Measurements from ENCODE around the gene UCHL5.
"Not testable (repeated sequence)": the region's sequence is repeated elsewhere in the genome, so short reads cannot be mapped to it uniquely, and the experiment has no call there.

UCHL5 gene

GRCh38 chr1:192980856-192981255, 78.3 kb downstream of the UCHL5 start:
- Histone ChIP-seq H3K27ac (ENCODE audit: low read length) (no peak overlapping the region), H3K36me3 (ENCODE audit: control insufficient read depth, insufficient read depth, low read length) (no peaks in the 10 kb centered on the region), H3K9me3 (ENCODE audit: control insufficient read depth, insufficient read depth, low read length) (no peaks in the 10 kb centered on the region; the same call in 1 of the 2 replicates), H3K4me1 (ENCODE audit: control insufficient read depth, insufficient read depth, low read length) (peaks cover 5% of the 10 kb centered on the region; the same call in 1 of the 2 replicates), H3K4me3 (ENCODE audit: low read length) (no peak overlapping the region), H3K27me3 (ENCODE audit: control insufficient read depth, insufficient read depth, low read length) (no peaks in the 10 kb centered on the region)
- no peak for DNase-seq (ENCODE audit: low read depth, low spot score)
- WGBS (ENCODE audit: insufficient coverage, insufficient read length): no CpG with 5 or more reads among the region's 1 CpG

- H3K27me3 ChIP-seq (ENCODE audit: control insufficient read depth, insufficient read depth, low read length); H3K36me3 ChIP-seq (ENCODE audit: control insufficient read depth, insufficient read depth, low read length); H3K4me1 ChIP-seq (ENCODE audit: control insufficient read depth, insufficient read depth, low read length); H3K4me3 ChIP-seq (ENCODE audit: low read length); DNase-seq (ENCODE audit: low read depth, low spot score); H3K27ac ChIP-seq (ENCODE audit: low read length); H3K9me3 ChIP-seq (ENCODE audit: control insufficient read depth, insufficient read depth, low read length): not testable (repeated sequence)
- WGBS (ENCODE audit: insufficient coverage, insufficient read length): no CpG with 5 or more reads among the region's 4 CpGs
Measured at GRCh38 chr1:192980334-192980733, 78.8 kb downstream of the UCHL5 start.

- H3K27me3 ChIP-seq (ENCODE audit: control insufficient read depth, insufficient read depth, low read length): no peaks in the 10 kb centered on the region
- WGBS (ENCODE audit: insufficient coverage, insufficient read length): no CpG with 5 or more reads among the region's 13 CpGs
- H3K36me3 ChIP-seq (ENCODE audit: control insufficient read depth, insufficient read depth, low read length): no peaks in the 10 kb centered on the region
- H3K27ac ChIP-seq (ENCODE audit: low read length): no peak overlapping the region
- H3K9me3 ChIP-seq (ENCODE audit: control insufficient read depth, insufficient read depth, low read length): no peaks in the 10 kb centered on the region; the same call in 1 of the 2 replicates
- peaks cover 5% of the 10 kb centered on the region; the same call in 1 of the 2 replicates for H3K4me1 ChIP-seq (ENCODE audit: control insufficient read depth, insufficient read depth, low read length)
- H3K4me3 ChIP-seq (ENCODE audit: low read length): no peak overlapping the region
- no peak for DNase-seq (ENCODE audit: low read depth, low spot score)
Measured at GRCh38 chr1:192979542-192979941, 79.6 kb downstream of the UCHL5 start.

- no peaks in the 10 kb centered on the region for H3K36me3 ChIP-seq (ENCODE audit: control insufficient read depth, insufficient read depth, low read length)
- no peaks in the 10 kb centered on the region for H3K27me3 ChIP-seq (ENCODE audit: control insufficient read depth, insufficient read depth, low read length)
- no peak overlapping the region for H3K27ac ChIP-seq (ENCODE audit: low read length)
- no CpG with 5 or more reads among the region's 8 CpGs for WGBS (ENCODE audit: insufficient coverage, insufficient read length)
- peaks cover 5% of the 10 kb centered on the region; the same call in 1 of the 2 replicates for H3K4me1 ChIP-seq (ENCODE audit: control insufficient read depth, insufficient read depth, low read length)
- no peaks in the 10 kb centered on the region; the same call in 1 of the 2 replicates for H3K9me3 ChIP-seq (ENCODE audit: control insufficient read depth, insufficient read depth, low read length)
- DNase-seq (ENCODE audit: low read depth, low spot score): no peak
- no peak overlapping the region for H3K4me3 ChIP-seq (ENCODE audit: low read length)
Measured at GRCh38 chr1:192978195-192978710, 80.9 kb downstream of the UCHL5 start.

GRCh38 chr1:192977089-192977706, 82.0 kb downstream of the UCHL5 start:
- H3K9me3 ChIP-seq (ENCODE audit: control insufficient read depth, insufficient read depth, low read length): no peaks in the 10 kb centered on the region; the same call in 1 of the 2 replicates

GRCh38 chr1:192976576-192976975, 82.6 kb downstream of the UCHL5 start:
- WGBS (ENCODE audit: insufficient coverage, insufficient read length): no CpG with 5 or more reads among the region's 2 CpGs
- no peak for DNase-seq (ENCODE audit: low read depth, low spot score)
- no peak overlapping the region for H3K4me3 ChIP-seq (ENCODE audit: low read length)
- peaks cover 5% of the 10 kb centered on the region; the same call in 1 of the 2 replicates for H3K4me1 ChIP-seq (ENCODE audit: control insufficient read depth, insufficient read depth, low read length)
- no peak overlapping the region for H3K27ac ChIP-seq (ENCODE audit: low read length)
- H3K27me3 ChIP-seq (ENCODE audit: control insufficient read depth, insufficient read depth, low read length): no peaks in the 10 kb centered on the region
- H3K36me3 ChIP-seq (ENCODE audit: control insufficient read depth, insufficient read depth, low read length): no peaks in the 10 kb centered on the region
- no peaks in the 10 kb centered on the region; the same call in 1 of the 2 replicates for H3K9me3 ChIP-seq (ENCODE audit: control insufficient read depth, insufficient read depth, low read length)

More at GRCh38 chr1:192977089-192977706, 82.0 kb downstream of the UCHL5 start:
- H3K27me3 ChIP-seq (ENCODE audit: control insufficient read depth, insufficient read depth, low read length): no peaks in the 10 kb centered on the region
- no peaks in the 10 kb centered on the region for H3K36me3 ChIP-seq (ENCODE audit: control insufficient read depth, insufficient read depth, low read length)
- no peak overlapping the region for H3K27ac ChIP-seq (ENCODE audit: low read length)
- WGBS (ENCODE audit: insufficient coverage, insufficient read length): no CpG with 5 or more reads among the region's 8 CpGs
- no peak overlapping the region for H3K4me3 ChIP-seq (ENCODE audit: low read length)
- H3K4me1 ChIP-seq (ENCODE audit: control insufficient read depth, insufficient read depth, low read length): peaks cover 5% of the 10 kb centered on the region; the same call in 1 of the 2 replicates
- no peak for DNase-seq (ENCODE audit: low read depth, low spot score)

GRCh38 chr1:192974701-192975100, 84.5 kb downstream of the UCHL5 start:
- H3K27ac ChIP-seq (ENCODE audit: low read length): no peak overlapping the region

GRCh38 chr1:192973988-192974387, 85.2 kb downstream of the UCHL5 start:
- Histone ChIP-seq H3K4me1 (ENCODE audit: control insufficient read depth, insufficient read depth, low read length) (peaks cover 5% of the 10 kb centered on the region; the same call in 1 of the 2 replicates), H3K27me3 (ENCODE audit: control insufficient read depth, insufficient read depth, low read length) (no peaks in the 10 kb centered on the region), H3K4me3 (ENCODE audit: low read length) (no peak overlapping the region), H3K36me3 (ENCODE audit: control insufficient read depth, insufficient read depth, low read length) (no peaks in the 10 kb centered on the region), H3K9me3 (ENCODE audit: control insufficient read depth, insufficient read depth, low read length) (no peaks in the 10 kb centered on the region; the same call in 1 of the 2 replicates), H3K27ac (ENCODE audit: low read length) (no peak overlapping the region)
- no CpG with 5 or more reads among the region's 2 CpGs for WGBS (ENCODE audit: insufficient coverage, insufficient read length)
- no peak for DNase-seq (ENCODE audit: low read depth, low spot score)

More at GRCh38 chr1:192974701-192975100, 84.5 kb downstream of the UCHL5 start:
- no peak for DNase-seq (ENCODE audit: low read depth, low spot score)
- Histone ChIP-seq H3K36me3 (ENCODE audit: control insufficient read depth, insufficient read depth, low read length) (no peaks in the 10 kb centered on the region), H3K4me1 (ENCODE audit: control insufficient read depth, insufficient read depth, low read length) (peaks cover 5% of the 10 kb centered on the region; the same call in 1 of the 2 replicates), H3K4me3 (ENCODE audit: low read length) (no peak overlapping the region), H3K9me3 (ENCODE audit: control insufficient read depth, insufficient read depth, low read length) (no peaks in the 10 kb centered on the region; the same call in 1 of the 2 replicates), H3K27me3 (ENCODE audit: control insufficient read depth, insufficient read depth, low read length) (no peaks in the 10 kb centered on the region)

GRCh38 chr1:192973202-192973601, 86.0 kb downstream of the UCHL5 start:
- no peak for DNase-seq (ENCODE audit: low read depth, low spot score)
- Histone ChIP-seq H3K36me3 (ENCODE audit: control insufficient read depth, insufficient read depth, low read length) (no peaks in the 10 kb centered on the region), H3K27me3 (ENCODE audit: control insufficient read depth, insufficient read depth, low read length) (no peaks in the 10 kb centered on the region), H3K27ac (ENCODE audit: low read length) (no peak overlapping the region), H3K4me3 (ENCODE audit: low read length) (no peak overlapping the region), H3K4me1 (ENCODE audit: control insufficient read depth, insufficient read depth, low read length) (peaks cover 4% of the 10 kb centered on the region; the same call in 1 of the 2 replicates), H3K9me3 (ENCODE audit: control insufficient read depth, insufficient read depth, low read length) (no peaks in the 10 kb centered on the region; the same call in 1 of the 2 replicates)
- no CpG with 5 or more reads among the region's 1 CpG for WGBS (ENCODE audit: insufficient coverage, insufficient read length)

GRCh38 chr1:192969091-192969490, 90.1 kb downstream of the UCHL5 start:
- no peaks in the 10 kb centered on the region for H3K9me3 ChIP-seq (ENCODE audit: control insufficient read depth, insufficient read depth, low read length)
- H3K36me3 ChIP-seq (ENCODE audit: control insufficient read depth, insufficient read depth, low read length): no peaks in the 10 kb centered on the region
- no CpG with 5 or more reads among the region's 1 CpG for WGBS (ENCODE audit: insufficient coverage, insufficient read length)
- H3K27me3 ChIP-seq (ENCODE audit: control insufficient read depth, insufficient read depth, low read length): no peaks in the 10 kb centered on the region
- DNase-seq (ENCODE audit: low read depth, low spot score): no peak
- no peak overlapping the region for H3K4me3 ChIP-seq (ENCODE audit: low read length)
- H3K4me1 ChIP-seq (ENCODE audit: control insufficient read depth, insufficient read depth, low read length): no peaks in the 10 kb centered on the region
- H3K27ac ChIP-seq (ENCODE audit: low read length): no peak overlapping the region

- Histone ChIP-seq H3K36me3 (ENCODE audit: control insufficient read depth, insufficient read depth, low read length) (no peaks in the 10 kb centered on the region), H3K4me3 (ENCODE audit: low read length) (no peak overlapping the region), H3K27ac (ENCODE audit: low read length) (no peak overlapping the region), H3K27me3 (ENCODE audit: control insufficient read depth, insufficient read depth, low read length) (no peaks in the 10 kb centered on the region), H3K4me1 (ENCODE audit: control insufficient read depth, insufficient read depth, low read length) (no peaks in the 10 kb centered on the region), H3K9me3 (ENCODE audit: control insufficient read depth, insufficient read depth, low read length) (no peaks in the 10 kb centered on the region)
- DNase-seq (ENCODE audit: low read depth, low spot score): no peak
Measured at GRCh38 chr1:192968323-192968722, 90.8 kb downstream of the UCHL5 start.

All from iPS DF 6.9 (cell line).